ENCODE data around the gene HSF5. TPM values are rescaled to one million over a fixed set of nuclear protein-coding genes. Genes with fewer than 3 reads are reported as not detected.

The HSF5 gene
- total and polyA plus RNA-seq, 2 donors (not counting 3 experiments of a cell fraction or from before 2014, with no cell fraction given): 0.03 TPM; not detected in 1

- Histone ChIP-seq H4K20me1 (replicated peaks; ENCODE audit: control insufficient read depth, extremely low read depth, insufficient read depth, low read length) (no peaks in the 10 kb centered on the region), H3K9me3 (replicated peaks; ENCODE audit: control insufficient read depth, insufficient read depth, low read length) (no peaks in the 10 kb centered on the region), H3K9ac (replicated peaks; ENCODE audit: extremely low read depth, insufficient read depth, low read length) (no peak overlapping the region), H3K79me2 (ENCODE audit: control insufficient read depth, insufficient read depth, low read length) (no peaks in the 10 kb centered on the region), H3K27me3 (ENCODE audit: control insufficient read depth in 2 of 2, insufficient read depth in 2 of 2, low read length in 2 of 2) (peaks cover 9 to 10% of the 10 kb centered on the region in 2 experiments), H3K36me3 (ENCODE audit: control insufficient read depth in 2 of 2, extremely low read depth in 1 of 2, insufficient read depth in 2 of 2, low read length in 2 of 2) (no peaks in the 10 kb centered on the region), H2AFZ (ENCODE audit: low read depth, low read length) (no peak overlapping the region), H3K9me1 (replicated peaks; ENCODE audit: control insufficient read depth, extremely low read depth, insufficient read depth, low read length) (no peaks in the 10 kb centered on the region), H3K27ac (ENCODE audit: insufficient read depth, low read depth, low read length) (no peak overlapping the region), H3K4me3 (replicated peaks in 1 of 3; ENCODE audit: insufficient read depth in 1 of 3, low read depth in 1 of 3, low read length in 3 of 3) (no peak overlapping the region), H3K4me2 (ENCODE audit: insufficient read depth, low read length) (no peak overlapping the region), H3K4me1 (ENCODE audit: control insufficient read depth, extremely low read depth, insufficient read depth, low read length) (no peaks in the 10 kb centered on the region)
- ChIA-PET POLR2A (no interaction called here), CTCF (interaction anchor here (1.3 to 2.0 kb wide), 4 partner anchors 9 to 129 kb away, joined by 3 to 4 read pairs (median 4); no protein-coding TSS in a partner anchor)
- TF ChIP-seq CTCF (IDR thresholded peaks at IDR 0.05; ENCODE audit: extremely low read depth in 1 of 2, insufficient read depth in 1 of 2, low read depth in 1 of 2, low read length in 2 of 2) (no peak), POLR2AphosphoS5 (IDR thresholded peaks at IDR 0.05; ENCODE audit: insufficient read depth, low read depth, low read length) (no peak), FOS (IDR thresholded peaks at IDR 0.05; ENCODE audit: borderline replicate concordance, insufficient read depth, low read length) (no peak), MAX (IDR thresholded peaks at IDR 0.05; ENCODE audit: insufficient read depth, insufficient read length) (no peak), JUN (IDR thresholded peaks at IDR 0.05; ENCODE audit: borderline replicate concordance, insufficient read depth, insufficient read length, low read depth) (no peak)
- no TSS peak for BruUV-seq (replicated peaks)
- dilution Hi-C loops (cut with MboI; ENCODE audit: extremely low pct_ligation_motif_present, low sequenced_read_pairs) (no loop called here), intact Hi-C loops (cut with micrococcal nuclease) (no loop called here)
- no peak for DNase-seq (ENCODE audit: low read depth, low spot score)
- no peak for FAIRE-seq
Observed at GRCh38 chr17:58378733-58379510, 109.3 kb downstream of the HSF5 start.
